ENCODE measurements around the gene UNCX.

GRCh38 chr7:1240517-1241257 is 8.0 kb downstream of the UNCX start:
- TF ChIP-seq CTCF (conservative IDR thresholded peaks at IDR 0.05; ENCODE audit: low read depth in 2 of 2) (no peak), CREB1 (CRISPR knock-in tag; IDR thresholded peaks at IDR 0.05; ENCODE audit: low read depth) (no peak), ZNF114 (CRISPR knock-in tag; IDR thresholded peaks at IDR 0.05) (no peak), JUNB (IDR thresholded peaks at IDR 0.05; ENCODE audit: unreplicated experiment) (no peak), POLR2AphosphoS5 (IDR thresholded peaks at IDR 0.05; ENCODE audit: low read depth) (no peak), EZH2phosphoT487 (IDR thresholded peaks at IDR 0.05; ENCODE audit: unreplicated experiment) (peak; percentile 46), EZH2 (IDR thresholded peaks at IDR 0.05; ENCODE audit: low read depth, unreplicated experiment) (peak; percentile 90), ZNF331 (CRISPR knock-in tag; IDR thresholded peaks at IDR 0.05; ENCODE audit: low read depth) (no peak), REST (IDR thresholded peaks at IDR 0.05; ENCODE audit: unreplicated experiment) (no peak), ETS1 (IDR thresholded peaks at IDR 0.05) (no peak), NANOG (IDR thresholded peaks at IDR 0.05; ENCODE audit: borderline replicate concordance) (no peak), STAT1 (IDR thresholded peaks at IDR 0.05; ENCODE audit: unreplicated experiment) (no peak)
